ENCODE measurements around the gene CACNA1C. TPM values are rescaled to one million over a fixed set of nuclear protein-coding genes. Genes with fewer than 3 reads are reported as not detected.

The CACNA1C gene
- total and polyA plus RNA-seq, 2 donors (not counting 1 experiment from before 2014, with no cell fraction given), result 7.6 to 11.4 TPM

DNA sequence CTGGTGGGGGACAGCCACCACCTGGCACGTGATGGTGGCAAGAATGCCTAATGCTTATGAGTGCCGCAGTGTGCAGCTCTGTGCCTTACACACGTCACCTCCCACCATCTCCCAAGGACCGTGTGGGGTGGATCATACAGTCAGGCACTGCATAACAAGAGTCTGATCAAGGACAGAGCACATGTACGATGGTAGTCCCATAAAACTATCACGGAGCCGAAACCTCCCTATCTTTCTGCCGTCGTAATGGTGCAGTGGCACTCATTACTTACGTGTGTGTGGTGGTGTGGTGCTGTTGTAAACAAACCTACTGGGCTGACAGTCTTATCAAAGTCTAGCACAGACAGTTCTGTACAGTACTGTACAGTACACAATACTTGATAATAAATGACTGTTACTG is 89.3 kb downstream of the CACNA1C start:
- no peak for TF ChIP-seq EZH2 (IDR thresholded peaks at IDR 0.05; ENCODE audit: low read length, missing control alignments)
- TF ChIP-seq, protein P1, sequence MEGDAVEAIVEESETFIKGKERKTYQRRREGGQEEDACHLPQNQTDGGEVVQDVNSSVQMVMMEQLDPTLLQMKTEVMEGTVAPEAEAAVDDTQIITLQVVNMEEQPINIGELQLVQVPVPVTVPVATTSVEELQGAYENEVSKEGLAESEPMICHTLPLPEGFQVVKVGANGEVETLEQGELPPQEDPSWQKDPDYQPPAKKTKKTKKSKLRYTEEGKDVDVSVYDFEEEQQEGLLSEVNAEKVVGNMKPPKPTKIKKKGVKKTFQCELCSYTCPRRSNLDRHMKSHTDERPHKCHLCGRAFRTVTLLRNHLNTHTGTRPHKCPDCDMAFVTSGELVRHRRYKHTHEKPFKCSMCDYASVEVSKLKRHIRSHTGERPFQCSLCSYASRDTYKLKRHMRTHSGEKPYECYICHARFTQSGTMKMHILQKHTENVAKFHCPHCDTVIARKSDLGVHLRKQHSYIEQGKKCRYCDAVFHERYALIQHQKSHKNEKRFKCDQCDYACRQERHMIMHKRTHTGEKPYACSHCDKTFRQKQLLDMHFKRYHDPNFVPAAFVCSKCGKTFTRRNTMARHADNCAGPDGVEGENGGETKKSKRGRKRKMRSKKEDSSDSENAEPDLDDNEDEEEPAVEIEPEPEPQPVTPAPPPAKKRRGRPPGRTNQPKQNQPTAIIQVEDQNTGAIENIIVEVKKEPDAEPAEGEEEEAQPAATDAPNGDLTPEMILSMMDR (conservative IDR thresholded peaks at IDR 0.05 in 1 of 2, IDR thresholded peaks at IDR 0.05 in 1 of 2; ENCODE audit: low read depth in 1 of 2, low read length in 2 of 2), result no peak
- H4K20me1 ChIP-seq (ENCODE audit: control insufficient read depth, extremely low read depth, insufficient read depth, low read length), result no peaks in the 10 kb centered on the region
- no peak overlapping the region for H3K27ac ChIP-seq (ENCODE audit: insufficient read depth, low read length)

DNA sequence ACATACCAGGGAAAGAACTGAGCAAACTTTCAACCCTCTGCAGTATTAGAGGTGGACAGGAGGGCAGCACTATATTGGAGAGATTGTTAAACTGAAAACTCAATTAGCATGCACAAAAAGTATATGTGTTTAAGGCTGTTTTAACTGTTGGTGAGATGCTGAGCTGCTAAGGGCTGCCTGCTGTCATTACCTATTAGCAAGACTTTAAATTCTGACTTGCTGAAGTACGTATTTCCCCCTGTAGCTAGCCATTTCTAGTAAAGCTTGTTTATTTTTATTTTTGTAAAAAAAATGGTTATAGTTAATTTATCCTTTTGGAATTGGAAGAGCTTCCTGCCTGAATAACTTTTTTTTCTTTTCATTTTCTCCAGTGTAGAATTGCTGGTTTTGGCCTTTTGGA is 92.2 kb downstream of the CACNA1C start:
- TF ChIP-seq, protein P1 (conservative IDR thresholded peaks at IDR 0.05 in 1 of 2, IDR thresholded peaks at IDR 0.05 in 1 of 2; ENCODE audit: low read depth in 1 of 2, low read length in 2 of 2), result no peak
- TF ChIP-seq EZH2 (IDR thresholded peaks at IDR 0.05; ENCODE audit: low read length, missing control alignments), result no peak
- no peak overlapping the region for H3K9ac ChIP-seq (ENCODE audit: insufficient read depth, low read length)
- DNase-seq (ENCODE audit: low read depth in 2 of 2), result no peak
- H3K9me3 ChIP-seq (ENCODE audit: control insufficient read depth, insufficient read depth, low read depth, low read length), result no peaks in the 10 kb centered on the region
- H3K4me3 ChIP-seq (replicated peaks in 1 of 4; ENCODE audit: control extremely low read depth in 1 of 4, insufficient read depth in 1 of 4, low read depth in 3 of 4, low read length in 4 of 4), result no peak overlapping the region
- no peak overlapping the region for H2AFZ ChIP-seq (ENCODE audit: low read length)
- H3K36me3 ChIP-seq (ENCODE audit: control insufficient read depth, insufficient read depth, low read length), result no peaks in the 10 kb centered on the region
- no peaks in the 10 kb centered on the region for H3K27me3 ChIP-seq (ENCODE audit: control insufficient read depth, insufficient read depth, low read length)
- no peak overlapping the region for H3K27ac ChIP-seq (ENCODE audit: insufficient read depth, low read length)
- H3K4me1 ChIP-seq (ENCODE audit: control insufficient read depth, extremely low read depth, insufficient read depth, low read length), result no peaks in the 10 kb centered on the region
- H4K20me1 ChIP-seq (ENCODE audit: control insufficient read depth, extremely low read depth, insufficient read depth, low read length), result no peaks in the 10 kb centered on the region
- H3K79me2 ChIP-seq (ENCODE audit: control insufficient read depth, insufficient read depth, low read length), result no peaks in the 10 kb centered on the region
- H3K4me2 ChIP-seq (ENCODE audit: extremely low read depth, insufficient read depth, low read length), result no peak overlapping the region

More for the DNA sequence above, 89.3 kb downstream of the CACNA1C start:
- Histone ChIP-seq H2AFZ (ENCODE audit: low read length) (no peak overlapping the region), H3K9ac (ENCODE audit: insufficient read depth, low read length) (no peak overlapping the region), H3K4me2 (ENCODE audit: extremely low read depth, insufficient read depth, low read length) (no peak overlapping the region), H3K4me3 (replicated peaks in 1 of 4; ENCODE audit: control extremely low read depth in 1 of 4, insufficient read depth in 1 of 4, low read depth in 3 of 4, low read length in 4 of 4) (no peak overlapping the region), H3K27me3 (ENCODE audit: control insufficient read depth, insufficient read depth, low read length) (no peaks in the 10 kb centered on the region), H3K9me3 (ENCODE audit: control insufficient read depth, insufficient read depth, low read depth, low read length) (no peaks in the 10 kb centered on the region), H3K4me1 (ENCODE audit: control insufficient read depth, extremely low read depth, insufficient read depth, low read length) (no peaks in the 10 kb centered on the region), H3K79me2 (ENCODE audit: control insufficient read depth, insufficient read depth, low read length) (no peaks in the 10 kb centered on the region), H3K36me3 (ENCODE audit: control insufficient read depth, insufficient read depth, low read length) (no peaks in the 10 kb centered on the region)
- no peak for DNase-seq (ENCODE audit: low read depth in 2 of 2)

DNA sequence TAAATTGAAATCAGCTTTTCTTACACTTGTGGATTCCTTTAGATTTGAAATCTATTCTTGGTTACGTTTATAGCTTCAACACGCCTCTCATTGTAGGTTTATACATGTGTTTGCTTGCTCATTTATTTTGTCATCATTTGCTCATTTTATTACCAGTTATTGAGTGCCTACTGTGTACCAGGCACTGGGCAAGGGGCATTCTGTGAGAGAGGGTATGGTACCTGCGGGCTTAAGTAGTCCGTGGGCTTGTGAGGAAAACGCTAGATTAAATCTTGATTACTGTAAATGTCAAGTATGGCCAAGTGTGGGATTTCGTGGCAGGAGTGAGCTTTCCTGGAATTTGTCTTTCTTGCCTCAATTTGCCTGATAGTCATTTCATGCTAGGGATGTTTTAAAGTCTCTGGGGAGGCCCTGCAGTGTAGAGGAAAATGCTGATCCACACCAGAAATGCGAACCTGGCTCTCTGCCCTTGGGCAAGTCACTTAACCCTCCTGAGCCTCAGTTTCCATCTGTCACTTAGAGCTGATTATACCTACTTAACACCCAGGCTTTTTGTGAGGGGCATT is 92.7 kb downstream of the CACNA1C start:
- Histone ChIP-seq H3K4me2 (ENCODE audit: extremely low read depth, insufficient read depth, low read length) (no peak overlapping the region), H3K9ac (ENCODE audit: insufficient read depth, low read length) (no peak overlapping the region), H3K4me1 (ENCODE audit: control insufficient read depth, extremely low read depth, insufficient read depth, low read length) (no peaks in the 10 kb centered on the region), H2AFZ (ENCODE audit: low read length) (no peak overlapping the region), H3K36me3 (ENCODE audit: control insufficient read depth, insufficient read depth, low read length) (no peaks in the 10 kb centered on the region), H3K27me3 (ENCODE audit: control insufficient read depth, insufficient read depth, low read length) (no peaks in the 10 kb centered on the region), H3K4me3 (replicated peaks in 1 of 4; ENCODE audit: control extremely low read depth in 1 of 4, insufficient read depth in 1 of 4, low read depth in 3 of 4, low read length in 4 of 4) (no peak overlapping the region), H4K20me1 (ENCODE audit: control insufficient read depth, extremely low read depth, insufficient read depth, low read length) (no peaks in the 10 kb centered on the region), H3K79me2 (ENCODE audit: control insufficient read depth, insufficient read depth, low read length) (no peaks in the 10 kb centered on the region), H3K9me3 (ENCODE audit: control insufficient read depth, insufficient read depth, low read depth, low read length) (no peaks in the 10 kb centered on the region), H3K27ac (ENCODE audit: insufficient read depth, low read length) (no peak overlapping the region)
- no peak for TF ChIP-seq EZH2 (IDR thresholded peaks at IDR 0.05; ENCODE audit: low read length, missing control alignments)
- TF ChIP-seq, protein P1 (conservative IDR thresholded peaks at IDR 0.05 in 1 of 2, IDR thresholded peaks at IDR 0.05 in 1 of 2; ENCODE audit: low read depth in 1 of 2, low read length in 2 of 2), result no peak
- no peak for DNase-seq (ENCODE audit: low read depth in 2 of 2)
